WI38 (cell line): ENCODE measurements around the gene PGM2L1.

Experiments
- H3K4me3 ChIP-seq: 2 replicates; pipeline ENCODE4 v1.5.1; 2011; ENCODE audit warnings: low read depth, mild to moderate bottlenecking, control low read depth, low read length
- CTCF ChIP-seq: IDR thresholded peaks from 2 replicates; pipeline ENCODE4 v1.5.1; 2012; ENCODE audit warnings: low read depth, mild to moderate bottlenecking, control low read depth, low read length

PGM2L1 gene

GRCh38 chr11:74398244-74399159 is at the start of gene PGM2L1:
TSS of gene PGM2L1 (minus strand) at chr11:74398433. CDS start at chr11:74398161, 272 bp downstream.
- peak within 1 kb of the TSS; percentile 82 for H3K4me3 ChIP-seq
- no peak for TF ChIP-seq CTCF

- TF ChIP-seq CTCF: no peak
- no peak overlapping the region for H3K4me3 ChIP-seq
These were observed 49.5 kb upstream of the PGM2L1 start for GRCh38 chr11:74447720-74448119.

GRCh38 chr11:74446532-74446938 is 48.3 kb upstream of the PGM2L1 start:
- no peak for TF ChIP-seq CTCF
- H3K4me3 ChIP-seq: no peak overlapping the region

- TF ChIP-seq CTCF: no peak
- H3K4me3 ChIP-seq: no peak overlapping the region
These were observed 46.1 kb upstream of the PGM2L1 start for GRCh38 chr11:74444173-74444826.

- H3K4me3 ChIP-seq: no peak overlapping the region
These were observed 45.0 kb upstream of the PGM2L1 start for GRCh38 chr11:74443071-74443864.

GRCh38 chr11:74442636-74443035 is 44.4 kb upstream of the PGM2L1 start:
- no peak for TF ChIP-seq CTCF
- no peak overlapping the region for H3K4me3 ChIP-seq

More at GRCh38 chr11:74443071-74443864, 45.0 kb upstream of the PGM2L1 start:
- TF ChIP-seq CTCF: no peak
